ENCODE measurements around the gene SLC15A5. TPM values are rescaled to one million over a fixed set of nuclear protein-coding genes. Genes with fewer than 3 reads are reported as not detected.

SLC15A5 gene
- total RNA-seq, 4 donors from 2014 or later, result not detected

GRCh38 chr12:16261944-16262475 is 15.5 kb downstream of the SLC15A5 start:
- Histone ChIP-seq H3K36me3 (no peaks in the 10 kb centered on the region), H3K9me3 (peaks cover 0 to 7% (median 0%) of the 10 kb centered on the region in 4 donors), H3K4me3 (no peak overlapping the region), H3K27ac (no peak overlapping the region), H3K27me3 (no peaks in the 10 kb centered on the region), H3K4me1 (no peaks in the 10 kb centered on the region)
- TF ChIP-seq CTCF (IDR thresholded peaks at IDR 0.05), result no peak
- no peak for TF ChIP-seq POLR2A (IDR thresholded peaks at IDR 0.05)
- no peak for DNase-seq

GRCh38 chr12:16260206-16260605 is 17.3 kb downstream of the SLC15A5 start:
- H3K4me3 ChIP-seq, result no peak overlapping the region
- H3K9me3 ChIP-seq, result peaks cover 0 to 7% (median 0%) of the 10 kb centered on the region in 4 donors
- TF ChIP-seq CTCF (IDR thresholded peaks at IDR 0.05), result no peak
- no peak for TF ChIP-seq POLR2A (IDR thresholded peaks at IDR 0.05)
- H3K27me3 ChIP-seq, result no peaks in the 10 kb centered on the region
- H3K27ac ChIP-seq, result no peak overlapping the region
- no peaks in the 10 kb centered on the region for H3K36me3 ChIP-seq
- no peaks in the 10 kb centered on the region for H3K4me1 ChIP-seq
- no peak for DNase-seq

- no peak for DNase-seq
- TF ChIP-seq CTCF (IDR thresholded peaks at IDR 0.05) (no peak), POLR2A (IDR thresholded peaks at IDR 0.05) (no peak)
- no peaks in the 10 kb centered on the region for H3K4me1 ChIP-seq
Measured at GRCh38 chr12:16258963-16259362, 18.5 kb downstream of the SLC15A5 start.

GRCh38 chr12:16246264-16246663 is 31.2 kb downstream of the SLC15A5 start:
- no peak for DNase-seq
- no peak overlapping the region for H3K27ac ChIP-seq
- TF ChIP-seq POLR2A (IDR thresholded peaks at IDR 0.05) (no peak), CTCF (IDR thresholded peaks at IDR 0.05) (no peak)

More at GRCh38 chr12:16258963-16259362, 18.5 kb downstream of the SLC15A5 start:
- H3K36me3 ChIP-seq, result no peaks in the 10 kb centered on the region
- no peaks in the 10 kb centered on the region for H3K27me3 ChIP-seq
- H3K27ac ChIP-seq, result no peak overlapping the region
- H3K9me3 ChIP-seq, result peaks cover 0 to 4% (median 0%) of the 10 kb centered on the region in 4 donors
- H3K4me3 ChIP-seq, result no peak overlapping the region

GRCh38 chr12:16245209-16245608 is 32.3 kb downstream of the SLC15A5 start:
- no peaks in the 10 kb centered on the region for H3K27me3 ChIP-seq
- H3K27ac ChIP-seq, result peak overlapping the region in 1 of 4 donors; percentile 47
- no peak for TF ChIP-seq POLR2A (IDR thresholded peaks at IDR 0.05)
- no peak for TF ChIP-seq CTCF (IDR thresholded peaks at IDR 0.05)
- no peaks in the 10 kb centered on the region for H3K4me1 ChIP-seq
- no peaks in the 10 kb centered on the region for H3K36me3 ChIP-seq
- peak in 1 of 3 donors; percentile 55 for DNase-seq
- H3K4me3 ChIP-seq, result no peak overlapping the region
- H3K9me3 ChIP-seq, result no peaks in the 10 kb centered on the region

More at GRCh38 chr12:16246264-16246663, 31.2 kb downstream of the SLC15A5 start:
- H3K4me3 ChIP-seq, result no peak overlapping the region
- H3K4me1 ChIP-seq, result no peaks in the 10 kb centered on the region
- no peaks in the 10 kb centered on the region for H3K9me3 ChIP-seq
- H3K36me3 ChIP-seq, result no peaks in the 10 kb centered on the region
- no peaks in the 10 kb centered on the region for H3K27me3 ChIP-seq

All from Peyer's patch (tissue), 4 donors.